Mesodermal cell (in vitro differentiated cells): ENCODE data around the gene WDR6.
"Not testable (repeated sequence)": the region's sequence is repeated elsewhere in the genome, so short reads cannot be mapped to it uniquely, and the experiment has no call there.

Experiments used
- H3K27ac ChIP-seq: 2 replicates; pipeline ENCODE4 v1.7.0; 2013; ENCODE audit warnings: mild to moderate bottlenecking, low read depth, low read length, moderate library complexity; ENCODE audit not compliant: severe bottlenecking
- H3K36me3 ChIP-seq: 2 replicates; pipeline ENCODE4 v1.7.1; 2013; ENCODE audit warnings: mild to moderate bottlenecking, low read length, moderate library complexity; ENCODE audit not compliant: control insufficient read depth, insufficient read depth
- H3K4me1 ChIP-seq: one replicate; pipeline ENCODE4 v1.7.1; 2013; ENCODE audit warnings: mild to moderate bottlenecking, low read length; ENCODE audit not compliant: insufficient read depth, control insufficient read depth, poor library complexity, severe bottlenecking
- H3K4me3 ChIP-seq: 2 replicates; pipeline ENCODE4 v1.7.0; 2013; ENCODE audit warnings: low read length, control low read depth, mild to moderate bottlenecking; ENCODE audit not compliant: insufficient read depth, poor library complexity, severe bottlenecking; ENCODE audit errors: extremely low read depth
- H3K9me3 ChIP-seq: 2 replicates; pipeline ENCODE4 v1.7.1; 2013; ENCODE audit warnings: mild to moderate bottlenecking, low read length, moderate library complexity; ENCODE audit not compliant: control insufficient read depth
- WGBS, 2 experiments: methylation state at CpG; one replicate each; pipeline ENCODE4 v1.1.5; 2013; ENCODE audit warnings: missing lambda C conversion rate in 2 of 2; ENCODE audit not compliant: insufficient coverage in 2 of 2; 5-methylcytosine and 5-hydroxymethylcytosine counted together

The WDR6 gene

DNA sequence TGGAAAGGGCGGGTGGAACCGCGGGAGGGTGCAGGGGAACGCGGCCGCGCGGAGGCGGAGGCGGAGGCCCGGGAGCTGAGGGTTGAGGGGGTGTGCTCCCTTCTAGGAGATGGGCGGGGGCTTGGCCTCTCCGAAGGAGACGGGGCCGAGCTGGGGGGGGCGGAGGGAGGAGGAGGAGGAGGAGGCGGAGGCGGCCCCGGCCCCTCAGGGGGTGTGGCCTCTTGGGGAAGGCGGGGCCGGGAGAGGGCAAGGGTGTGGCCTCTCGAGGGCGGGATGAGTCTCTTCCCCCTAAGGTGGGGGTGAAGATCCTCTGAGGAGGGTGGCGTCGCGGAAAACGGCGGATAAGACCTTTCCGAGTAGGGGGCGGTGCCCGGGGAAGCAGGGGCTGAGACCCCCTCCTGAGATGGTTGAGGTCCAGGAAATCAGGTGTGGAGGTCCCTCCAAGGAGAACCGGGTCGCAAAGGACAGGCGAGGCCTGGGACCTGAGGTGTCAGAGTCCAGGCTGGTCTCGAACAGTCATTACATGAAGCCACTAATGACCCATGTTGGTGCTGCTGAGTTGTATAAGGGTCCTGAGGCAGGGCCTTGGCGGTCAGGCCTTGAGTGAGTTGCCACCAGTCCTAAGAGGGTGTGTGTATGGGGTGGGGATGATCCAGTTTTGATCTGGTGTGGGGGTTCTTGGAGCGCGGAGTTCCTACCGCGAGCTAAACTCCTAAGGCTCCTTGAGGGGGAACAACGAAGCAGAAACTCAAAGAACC lies 759 bp downstream of the WDR6 start:
- Histone ChIP-seq H3K27ac (peak overlapping the region; percentile 97), H3K9me3 (no peaks in the 10 kb centered on the region), H3K4me1 (peaks cover 14% of the 10 kb centered on the region), H3K4me3 (peak overlapping the region; percentile 98), H3K36me3 (peaks cover 32% of the 10 kb centered on the region)
- WGBS, 2 experiments, result 21 to 42% methylated on average over 13 to 32 of the region's 41 CpGs

GRCh38 chr3:49008627-49009026 lies 1.4 kb downstream of the WDR6 start:
- Histone ChIP-seq H3K4me3 (peak overlapping the region; percentile 98), H3K4me1 (peaks cover 14% of the 10 kb centered on the region), H3K36me3 (peaks cover 39% of the 10 kb centered on the region)
- H3K27ac ChIP-seq, H3K9me3 ChIP-seq: not testable (repeated sequence)
- WGBS, 2 experiments, result 80 to 100% methylated on average over 1 to 4 of the region's 5 CpGs

GRCh38 chr3:49009396-49009795 lies 2.2 kb downstream of the WDR6 start:
- H3K9me3 ChIP-seq, result no peaks in the 10 kb centered on the region
- no peak overlapping the region for H3K4me3 ChIP-seq
- 87 to 93% methylated on average over 2 to 3 of the region's 3 CpGs for WGBS, 2 experiments
- peaks cover 46% of the 10 kb centered on the region for H3K36me3 ChIP-seq
- no peak overlapping the region for H3K27ac ChIP-seq
- peaks cover 14% of the 10 kb centered on the region for H3K4me1 ChIP-seq

DNA sequence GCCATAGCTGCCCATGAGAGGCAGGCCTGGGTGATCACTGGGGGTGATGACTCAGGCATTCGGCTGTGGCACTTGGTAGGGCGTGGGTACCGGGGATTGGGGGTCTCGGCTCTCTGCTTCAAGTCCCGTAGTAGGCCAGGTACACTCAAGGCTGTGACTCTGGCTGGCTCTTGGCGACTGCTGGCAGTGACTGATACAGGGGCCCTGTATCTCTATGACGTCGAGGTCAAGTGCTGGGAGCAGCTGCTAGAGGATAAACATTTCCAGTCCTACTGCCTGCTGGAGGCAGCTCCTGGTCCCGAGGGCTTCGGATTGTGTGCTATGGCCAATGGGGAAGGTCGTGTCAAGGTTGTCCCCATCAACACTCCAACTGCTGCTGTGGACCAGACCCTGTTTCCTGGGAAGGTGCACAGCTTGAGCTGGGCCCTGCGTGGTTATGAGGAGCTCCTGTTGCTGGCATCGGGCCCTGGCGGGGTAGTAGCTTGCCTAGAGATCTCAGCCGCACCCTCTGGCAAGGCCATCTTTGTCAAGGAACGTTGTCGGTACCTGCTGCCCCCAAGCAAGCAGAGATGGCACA lies 5.3 kb downstream of the WDR6 start:
- H3K9me3 ChIP-seq, result no peaks in the 10 kb centered on the region
- H3K4me1 ChIP-seq, result peaks cover 11% of the 10 kb centered on the region
- WGBS, 2 experiments, result 93 to 97% methylated on average over 15 to 17 of the region's 17 CpGs
- no peak overlapping the region for H3K27ac ChIP-seq
- H3K36me3 ChIP-seq, result peaks cover 74% of the 10 kb centered on the region
- no peak overlapping the region for H3K4me3 ChIP-seq

- H3K36me3 ChIP-seq, result peaks cover 74% of the 10 kb centered on the region
- 94 to 98% methylated on average over 18 of the region's 19 CpGs for WGBS, 2 experiments
- H3K4me3 ChIP-seq, result no peak overlapping the region
- H3K9me3 ChIP-seq, result no peaks in the 10 kb centered on the region
- H3K4me1 ChIP-seq, result peaks cover 8% of the 10 kb centered on the region
- no peak overlapping the region for H3K27ac ChIP-seq
Observed at GRCh38 chr3:49013113-49013737, 6.0 kb downstream of the WDR6 start.

DNA sequence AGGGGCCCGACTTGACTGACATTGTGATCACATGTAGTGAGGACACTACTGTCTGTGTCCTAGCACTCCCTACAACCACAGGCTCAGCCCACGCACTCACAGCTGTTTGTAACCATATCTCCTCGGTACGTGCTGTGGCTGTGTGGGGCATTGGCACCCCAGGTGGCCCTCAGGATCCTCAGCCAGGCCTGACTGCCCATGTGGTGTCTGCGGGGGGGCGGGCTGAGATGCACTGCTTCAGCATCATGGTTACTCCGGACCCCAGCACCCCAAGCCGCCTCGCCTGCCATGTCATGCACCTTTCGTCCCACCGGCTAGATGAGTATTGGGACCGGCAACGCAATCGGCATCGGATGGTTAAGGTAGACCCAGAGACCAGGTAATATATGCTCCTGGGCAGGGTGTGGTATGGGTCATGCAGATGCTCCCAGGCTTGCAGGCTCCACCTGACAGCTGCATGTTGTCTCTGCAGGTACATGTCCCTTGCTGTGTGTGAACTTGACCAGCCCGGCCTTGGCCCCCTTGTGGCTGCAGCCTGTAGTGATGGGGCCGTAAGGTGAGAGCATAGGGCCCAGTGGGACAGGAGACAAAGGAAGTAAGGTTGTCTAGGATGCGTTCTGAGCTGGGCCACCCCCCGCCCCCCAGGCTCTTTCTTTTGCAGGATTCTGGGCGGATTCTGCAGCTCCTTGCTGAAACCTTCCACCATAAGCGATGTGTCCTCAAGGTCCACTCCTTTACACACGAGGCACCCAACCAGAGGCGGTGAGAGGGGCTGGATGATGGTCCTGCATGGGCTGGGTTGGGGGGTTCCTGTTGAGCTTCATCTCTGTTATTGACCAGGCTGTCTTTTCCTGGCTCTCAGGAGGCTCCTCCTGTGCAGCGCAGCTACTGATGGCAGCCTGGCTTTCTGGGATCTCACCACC lies 6.8 kb downstream of the WDR6 start:
- no peaks in the 10 kb centered on the region for H3K9me3 ChIP-seq
- H3K36me3 ChIP-seq, result peaks cover 74% of the 10 kb centered on the region
- 87 to 93% methylated on average over 20 to 22 of the region's 24 CpGs for WGBS, 2 experiments
- peaks cover 4% of the 10 kb centered on the region for H3K4me1 ChIP-seq
- no peak overlapping the region for H3K4me3 ChIP-seq
- no peak overlapping the region for H3K27ac ChIP-seq

DNA sequence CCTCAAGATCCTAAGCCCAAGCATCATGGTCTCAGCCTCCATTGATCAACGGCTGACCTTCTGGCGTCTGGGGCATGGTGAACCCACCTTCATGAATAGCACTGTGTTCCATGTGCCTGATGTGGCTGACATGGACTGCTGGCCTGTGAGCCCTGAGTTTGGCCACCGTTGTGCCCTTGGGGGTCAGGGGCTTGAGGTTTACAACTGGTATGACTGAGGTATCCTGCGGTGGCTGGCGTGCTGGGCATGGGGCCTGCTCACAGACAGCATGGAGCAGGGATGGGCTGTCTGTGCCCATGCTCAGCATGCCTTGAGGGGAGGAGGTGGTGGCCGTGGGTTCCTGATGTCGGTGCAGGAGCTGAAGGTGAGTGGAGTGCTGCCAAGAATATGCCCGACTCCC lies 7.9 kb downstream of the WDR6 start:
- no peaks in the 10 kb centered on the region for H3K9me3 ChIP-seq
- H3K4me3 ChIP-seq, result no peak overlapping the region
- H3K4me1 ChIP-seq, result peaks cover 8% of the 10 kb centered on the region
- 95% methylated on average over 4 to 7 of the region's 8 CpGs for WGBS, 2 experiments
- H3K27ac ChIP-seq, result no peak overlapping the region
- peaks cover 63% of the 10 kb centered on the region for H3K36me3 ChIP-seq

DNA sequence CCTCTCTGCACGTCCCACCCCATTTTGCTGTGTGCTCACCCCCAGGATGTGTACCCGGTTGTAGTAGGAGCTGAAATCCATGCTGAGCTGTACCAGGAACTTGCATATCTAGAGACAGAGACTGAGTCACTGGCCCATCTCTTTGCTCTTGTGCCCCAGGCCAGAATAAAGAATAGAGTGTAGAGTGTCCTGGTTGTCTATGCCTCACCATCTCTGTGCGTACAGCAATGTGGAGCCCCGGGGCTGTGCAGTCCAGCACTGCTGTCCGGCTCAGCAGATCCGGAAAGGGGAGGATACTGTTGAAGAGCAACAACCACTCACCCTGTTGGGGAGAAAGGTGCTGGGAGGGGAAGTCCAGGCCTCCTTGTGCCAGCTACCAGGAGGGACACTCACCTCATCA lies 8.6 kb downstream of the WDR6 start:
- Histone ChIP-seq H3K27ac (no peak overlapping the region), H3K4me1 (peaks cover 10% of the 10 kb centered on the region), H3K4me3 (no peak overlapping the region), H3K36me3 (peaks cover 61% of the 10 kb centered on the region), H3K9me3 (no peaks in the 10 kb centered on the region)
- WGBS, 2 experiments, result 92 to 97% methylated on average over 3 to 5 of the region's 6 CpGs

DNA sequence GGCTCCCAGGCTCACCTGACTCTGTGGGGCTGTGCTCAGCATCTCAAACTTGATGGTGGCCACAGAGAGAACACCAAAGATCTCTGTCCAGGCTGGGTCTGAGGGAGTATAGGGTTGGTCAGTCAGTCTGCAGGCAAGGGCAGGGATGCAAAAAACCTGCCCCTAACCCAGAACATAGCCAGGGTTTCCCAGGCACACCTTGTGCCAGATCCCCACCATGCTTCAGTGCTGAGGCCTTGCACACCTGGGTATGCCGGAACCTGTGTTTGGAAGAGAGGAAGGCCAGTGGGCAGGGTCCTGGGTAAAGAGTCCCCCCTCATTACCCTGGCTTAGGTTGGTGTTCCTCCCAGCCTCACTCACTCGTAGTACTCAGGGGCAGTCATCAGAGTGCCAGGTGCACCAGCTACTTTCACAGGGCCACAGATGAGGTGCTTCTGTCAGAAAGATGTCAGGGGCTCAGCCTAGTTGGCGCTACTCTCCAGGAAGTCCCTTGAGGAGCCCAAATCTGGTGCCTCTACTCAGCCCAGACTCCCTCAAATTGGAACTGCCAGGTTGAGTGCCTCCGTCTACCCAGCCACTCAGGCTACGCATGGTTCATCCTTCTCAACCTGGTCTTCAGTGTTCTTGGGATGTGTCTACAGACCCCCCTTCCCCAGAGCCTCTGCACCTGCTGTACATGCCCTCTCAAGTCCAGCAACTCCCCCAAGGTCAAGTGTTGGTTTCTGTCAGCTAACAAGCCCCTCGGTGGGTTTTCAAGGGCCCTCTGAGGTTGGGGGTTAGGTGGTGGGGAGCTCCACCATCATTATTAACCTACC lies 9.4 kb downstream of the WDR6 start:
- Histone ChIP-seq H3K4me3 (no peak overlapping the region), H3K4me1 (peaks cover 10% of the 10 kb centered on the region), H3K36me3 (peaks cover 54% of the 10 kb centered on the region), H3K9me3 (no peaks in the 10 kb centered on the region), H3K27ac (no peak overlapping the region)
- 90 to 98% methylated on average over 4 of the region's 6 CpGs for WGBS, 2 experiments
